Right lobe of liver (tissue), 4 donors: ENCODE measurements around the gene B4GAT1.

Source experiments
- CTCF ChIP-seq, 4 donors: fragments of 200-600 bp in 3 of 4; fragments of 450-650 bp in 1 of 4; IDR thresholded peaks; one replicate each; pipeline versions ENCODE4 v1.5.1 to v1.8.0; 2016 to 2022; ENCODE audit warnings: antibody characterized with exemption in 4 of 4, mild to moderate bottlenecking in 2 of 4
- POLR2A ChIP-seq: fragments of 450-650 bp; IDR thresholded peaks from one replicate; pipeline ENCODE4 v1.6.1; 2017; ENCODE audit warnings: antibody characterized with exemption, mild to moderate bottlenecking
- donor health status: DM: no; HTN: no; CAD: no.
- donor health status: DM: no; HTN: no; CAD: no.
- donor health status: DM: no; HTN: yes; CAD: no.

DNA sequence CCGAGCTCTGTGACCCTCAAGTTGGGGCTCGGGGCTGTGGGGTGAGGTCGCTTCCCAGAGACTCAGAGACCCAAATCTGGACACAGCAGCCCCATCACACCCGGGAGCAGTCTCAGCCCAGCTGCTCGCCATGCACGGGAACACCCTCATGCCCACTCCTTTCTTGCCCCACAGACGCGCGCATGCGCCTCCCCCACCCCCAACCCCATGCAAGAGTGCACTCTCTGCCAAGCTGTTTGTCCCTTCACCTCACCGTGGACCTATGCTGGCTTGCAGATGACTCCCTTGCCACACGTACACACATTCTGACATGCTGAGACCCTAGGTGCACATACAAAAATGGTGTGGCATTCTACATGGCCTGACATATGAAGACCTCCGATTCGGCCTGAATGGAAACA, 30.1 kb downstream of the B4GAT1 start:
- TF ChIP-seq CTCF (IDR thresholded peaks at IDR 0.05) (no peak), POLR2A (no peak)
